ENCODE measurements around the gene GLOD5. TPM values are rescaled to one million over a fixed set of nuclear protein-coding genes. Genes with fewer than 3 reads are reported as not detected.

GLOD5 gene
- total and polyA plus RNA-seq, 2 of the 8 experiments (the other 6 are each of a cell fraction or from before 2014, with no cell fraction given): 0.18 TPM; not detected in 1

- no peak overlapping the region for H3K14ac ChIP-seq (ENCODE audit: insufficient read length)
- no peaks in the 10 kb centered on the region for H3K23me2 ChIP-seq (ENCODE audit: low read depth, low read length)
- no peak overlapping the region for H4K91ac ChIP-seq (replicated peaks; ENCODE audit: insufficient read length, low read length)
- H2BK15ac ChIP-seq (ENCODE audit: low read length): no peak overlapping the region
- no peaks in the 10 kb centered on the region for H3K79me1 ChIP-seq (ENCODE audit: low read depth, low read length)
- no peaks in the 10 kb centered on the region for H3K36me3 ChIP-seq (ENCODE audit: control insufficient read depth in 2 of 4, insufficient read depth in 4 of 4, low read length in 3 of 4)
- H3K18ac ChIP-seq (ENCODE audit: extremely low read depth, low read length): no peak overlapping the region
- H3K27ac ChIP-seq (ENCODE audit: low read depth, low read length): no peak overlapping the region
- no peaks in the 10 kb centered on the region for H3K9me3 ChIP-seq (ENCODE audit: insufficient read depth in 2 of 2, low read depth in 1 of 2, low read length in 1 of 2)
- no peak overlapping the region for H3K4ac ChIP-seq (replicated peaks; ENCODE audit: insufficient read length, low read depth, low read length)
- no peak overlapping the region for H3K4me2 ChIP-seq (ENCODE audit: insufficient read depth in 1 of 2, low read depth in 2 of 2, low read length in 2 of 2)
- no peak overlapping the region for H4K8ac ChIP-seq (ENCODE audit: extremely low read depth, insufficient read depth, low read length)
- H2BK120ac ChIP-seq (replicated peaks; ENCODE audit: low read depth, low read length): no peak overlapping the region
- H3K4me3 ChIP-seq (ENCODE audit: extremely low read depth in 1 of 4, insufficient read depth in 2 of 4, low read depth in 3 of 4, low read length in 4 of 4): no peak overlapping the region
- DNase-seq (ENCODE audit: low read depth in 1 of 2, low spot score in 2 of 2) (no peak), FAIRE-seq (no peak)
- H4K5ac ChIP-seq (ENCODE audit: insufficient read length, low read depth, low read length): no peak overlapping the region
- H3K27me3 ChIP-seq (replicated peaks in 1 of 4; ENCODE audit: control insufficient read depth in 3 of 4, extremely low read depth in 1 of 4, insufficient read depth in 3 of 4, low read length in 3 of 4): no peaks in the 10 kb centered on the region
- CTCF ChIA-PET (ENCODE audit: partially characterized antibody): no interaction called here
- 100% methylated on average over 1 of the region's 2 CpGs; no CpG with 5 or more reads in 1 of the 2 experiments for WGBS, 2 experiments (ENCODE audit: extremely low coverage in 1 of 2, insufficient coverage in 1 of 2, insufficient read length in 1 of 2, insufficient replicate concordance in 2 of 2, low coverage in 1 of 2, low lambda C conversion rate in 2 of 2, missing lambda C conversion rate in 1 of 2)
- no peak overlapping the region for H2AK5ac ChIP-seq (ENCODE audit: low read depth, low read length)
- no peak overlapping the region for H2AFZ ChIP-seq (ENCODE audit: low read length)
- H3K23ac ChIP-seq (ENCODE audit: insufficient read length): no peak overlapping the region
- no peak overlapping the region for H3K56ac ChIP-seq (replicated peaks; ENCODE audit: insufficient read length, low read depth, low read length)
- POLR2A ChIA-PET (ENCODE audit: partially characterized antibody): no interaction called here
- no peaks in the 10 kb centered on the region for H4K20me1 ChIP-seq (replicated peaks in 1 of 2; ENCODE audit: control insufficient read depth in 1 of 2, insufficient read depth in 2 of 2, low read length in 2 of 2)
- no peak for TF ChIP-seq TCF12 (IDR thresholded peaks at IDR 0.05; ENCODE audit: low read depth, low read length)
- no peak for TF ChIP-seq PHF8 (conservative IDR thresholded peaks at IDR 0.05; ENCODE audit: low read depth, low read length)
- TF ChIP-seq USF2 (IDR thresholded peaks at IDR 0.05; ENCODE audit: low read length): no peak
- no peak for TF ChIP-seq SUZ12 (IDR thresholded peaks at IDR 0.05; ENCODE audit: low read length)
- TF ChIP-seq KDM5A (IDR thresholded peaks at IDR 0.05; ENCODE audit: low read length): no peak
- no peak for TF ChIP-seq EP300 (IDR thresholded peaks at IDR 0.05; ENCODE audit: borderline replicate concordance in 1 of 2, low read depth in 2 of 2, low read length in 2 of 2)
- no peak for TF ChIP-seq NRF1 (IDR thresholded peaks at IDR 0.05; ENCODE audit: low read depth, low read length)
- H3K4me1 ChIP-seq (replicated peaks in 1 of 4; ENCODE audit: control insufficient read depth in 3 of 4, insufficient read depth in 4 of 4, low read length in 3 of 4): no peaks in the 10 kb centered on the region
- no peak overlapping the region for H2BK20ac ChIP-seq (ENCODE audit: low read length)
- no peak overlapping the region for H2BK12ac ChIP-seq (ENCODE audit: low read depth, low read length)
- H3K9ac ChIP-seq (replicated peaks in 1 of 4; ENCODE audit: extremely low read depth in 1 of 4, low read depth in 3 of 4, low read length in 3 of 4): no peak overlapping the region
- no peaks in the 10 kb centered on the region for H3K79me2 ChIP-seq (ENCODE audit: control insufficient read depth in 1 of 2, insufficient read depth in 2 of 2, low read length in 2 of 2)
- no peak overlapping the region for H2BK5ac ChIP-seq (ENCODE audit: low read depth, low read length)
Measured at GRCh38 chrX:48782216-48782615, 20.7 kb downstream of the GLOD5 start.

Measured in H1 (cell line).